ENCODE results near the gene RPS26.

The RPS26 gene

GRCh38 chr12:56078931-56079722 lies 37.4 kb downstream of the RPS26 start:
- peak; percentile 51 for DNase-seq

GRCh38 chr12:56079723-56080555 lies 38.2 kb downstream of the RPS26 start, which contains the start of gene ERBB3:
Gene ERBB3 (plus strand): TSS chr12:56080165. CDS start chr12:56080301, 136 bp downstream.
- peak; percentile 66 for DNase-seq

- DNase-seq = no peak
Observed at GRCh38 chr12:56080556-56081138, 38.9 kb downstream of the RPS26 start.

- DNase-seq = no peak
Observed at GRCh38 chr12:56081393-56082347, 40.0 kb downstream of the RPS26 start.

GRCh38 chr12:56082382-56082781 lies 40.7 kb downstream of the RPS26 start:
- no peak for DNase-seq

GRCh38 chr12:56082967-56083366 lies 41.2 kb downstream of the RPS26 start:
- DNase-seq = no peak

GRCh38 chr12:56084958-56085543 lies 43.3 kb downstream of the RPS26 start:
- DNase-seq = peak; percentile 14

GRCh38 chr12:56086096-56086495 lies 44.4 kb downstream of the RPS26 start:
- no peak for DNase-seq

- no peak for DNase-seq
Observed at GRCh38 chr12:56086608-56087007, 44.9 kb downstream of the RPS26 start.

GRCh38 chr12:56087220-56087619 lies 45.5 kb downstream of the RPS26 start:
- DNase-seq = no peak
